NCI-H1105 treated with DMSO at 0.1 percent for 48 hours (cell line): ENCODE measurements around the gene JAK1.
"Not testable (repeated sequence)": the region's sequence is repeated elsewhere in the genome, so short reads cannot be mapped to it uniquely, and the experiment has no call there.

ENCODE experiments used
- DNase-seq: peaks from one replicate; lab custom pipeline; 2025; lab: John Stamatoyannopoulos, UW

JAK1 gene

GRCh38 chr1:64836802-64837201 is 129.5 kb downstream of the JAK1 start:
- no peak for DNase-seq

GRCh38 chr1:64834734-64835133 is 131.6 kb downstream of the JAK1 start:
- DNase-seq, result no peak

GRCh38 chr1:64830030-64830651 is 136.2 kb downstream of the JAK1 start:
- DNase-seq, result no peak

- DNase-seq, result no peak
Measured at GRCh38 chr1:64829411-64830029, 136.8 kb downstream of the JAK1 start.

- DNase-seq, result no peak
Measured at GRCh38 chr1:64828829-64829228, 137.5 kb downstream of the JAK1 start.

GRCh38 chr1:64826991-64827390 is 139.4 kb downstream of the JAK1 start:
- DNase-seq, result no peak

GRCh38 chr1:64823691-64824476 is 142.5 kb downstream of the JAK1 start:
- peak; percentile 80 for DNase-seq

GRCh38 chr1:64822621-64823020 is 143.7 kb downstream of the JAK1 start:
- no peak for DNase-seq

- not testable (repeated sequence) for DNase-seq
Measured at GRCh38 chr1:64820572-64820971, 145.8 kb downstream of the JAK1 start.

- not testable (repeated sequence) for DNase-seq
Measured at GRCh38 chr1:64817364-64817763, 149.0 kb downstream of the JAK1 start.

GRCh38 chr1:64814427-64814826 is 151.9 kb downstream of the JAK1 start:
- no peak for DNase-seq

GRCh38 chr1:64811131-64811530 is 155.2 kb downstream of the JAK1 start:
- DNase-seq, result no peak

- no peak for DNase-seq
Measured at GRCh38 chr1:64810001-64810400, 156.3 kb downstream of the JAK1 start.

- DNase-seq, result no peak
Measured at GRCh38 chr1:64809309-64809708, 157.0 kb downstream of the JAK1 start.

GRCh38 chr1:64801851-64802523 is 164.4 kb downstream of the JAK1 start:
- no peak for DNase-seq

GRCh38 chr1:64798872-64799271 is 167.5 kb downstream of the JAK1 start:
- no peak for DNase-seq

- DNase-seq, result no peak
Measured at GRCh38 chr1:64790832-64791487, 175.4 kb downstream of the JAK1 start.
